HepG2 (cell line): ENCODE results near the gene OGFR. TPM values are rescaled to one million over a fixed set of nuclear protein-coding genes. Genes with fewer than 3 reads are reported as not detected.

Experiments
- AKAP8 ChIP-seq: sonication (generic); formaldehyde crosslinking; IDR thresholded peaks from 2 replicates; pipeline ENCODE4 v1.5.1; 2020; ENCODE audit warnings: mild to moderate bottlenecking, missing genetic modification reagents
- ARNTL ChIP-seq: sonication (generic); formaldehyde crosslinking; IDR thresholded peaks from 2 replicates; pipeline ENCODE4 v1.4.0; 2020; ENCODE audit warnings: mild to moderate bottlenecking, missing genetic modification reagents
- ESRRA ChIP-seq: sonication (generic); formaldehyde crosslinking; IDR thresholded peaks from 2 replicates; pipeline ENCODE4 v1.5.1; 2020; ENCODE audit warnings: mild to moderate bottlenecking, low read depth, missing genetic modification reagents
- FOXJ3 ChIP-seq: sonication (generic); formaldehyde crosslinking; IDR thresholded peaks from 2 replicates; pipeline ENCODE4 v1.4.0; 2020; ENCODE audit warnings: missing genetic modification reagents, mild to moderate bottlenecking, borderline replicate concordance
- JDP2 ChIP-seq: sonication (generic); formaldehyde crosslinking; IDR thresholded peaks from 2 replicates; pipeline ENCODE4 v1.8.1; 2022; ENCODE audit warnings: missing genetic modification reagents, borderline replicate concordance
- KDM5B ChIP-seq: sonication (generic); formaldehyde crosslinking; IDR thresholded peaks from 2 replicates; pipeline ENCODE4 v1.4.0; 2020; ENCODE audit warnings: missing genetic modification reagents, mild to moderate bottlenecking, borderline replicate concordance
- KLF13 ChIP-seq: sonication (generic); formaldehyde crosslinking; IDR thresholded peaks from 2 replicates; pipeline ENCODE4 v1.4.0; 2020; ENCODE audit warnings: mild to moderate bottlenecking, missing genetic modification reagents
- SAFB2 ChIP-seq: sonication (generic); formaldehyde crosslinking; IDR thresholded peaks from 2 replicates; pipeline ENCODE4 v1.5.1; 2020; ENCODE audit warnings: missing genetic modification reagents, low read depth, mild to moderate bottlenecking, borderline replicate concordance
- SMAD3 ChIP-seq: sonication (generic); formaldehyde crosslinking; IDR thresholded peaks from 2 replicates; pipeline ENCODE4 v1.4.0; 2020; ENCODE audit warnings: missing genetic modification reagents
- U2AF1 ChIP-seq: fragments of 200-400 bp; formaldehyde crosslinking; optimal IDR thresholded peaks from 2 replicates; pipeline ENCODE3; 2017; ENCODE audit warnings: mild to moderate bottlenecking, low read depth, low read length
- ZNF12 ChIP-seq: sonication (generic); formaldehyde crosslinking; IDR thresholded peaks from 2 replicates; pipeline ENCODE4 v1.5.0; 2020; ENCODE audit warnings: missing genetic modification reagents
- ZNF292 ChIP-seq: sonication (generic); formaldehyde crosslinking; IDR thresholded peaks from 2 replicates; pipeline ENCODE4 v1.8.1; 2022; ENCODE audit warnings: mild to moderate bottlenecking, low read depth, missing genetic modification reagents, borderline replicate concordance
- ZNF547 ChIP-seq: sonication (generic); formaldehyde crosslinking; IDR thresholded peaks from 2 replicates; pipeline ENCODE4 v1.5.1; 2020; ENCODE audit warnings: mild to moderate bottlenecking, missing genetic modification reagents
- ZNF782 ChIP-seq: sonication (generic); formaldehyde crosslinking; IDR thresholded peaks from 2 replicates; pipeline ENCODE4 v1.4.0; 2020; ENCODE audit warnings: missing genetic modification reagents, mild to moderate bottlenecking, borderline replicate concordance
- polyA plus RNA-seq, 8 experiments: library from polyadenylated mRNA; depleted of rRNA in 3 of 8; stranded (reverse) in 7 of 8; unstranded in 1 of 8; fragments of >200 nt; fragmentation: Illumina TruSeq in 4 of 8; extraction: Trizol in 4 of 8; gene quantifications; 2 replicates each; pipeline versions ENCODE4 v1.2.1 to v1.2.3, GENCODE V29; 2011 to 2016; ENCODE audit warnings: low read depth in 4 of 8, missing spikeins in 1 of 8, mixed read lengths in 1 of 8; ENCODE audit not compliant: insufficient read depth in 1 of 8
- total RNA-seq, 5 experiments: library from RNA; depleted of rRNA; stranded (reverse); fragments of >200 nt; fragmentation: Illumina TruSeq; extraction: Trizol; gene quantifications; 2 replicates each; pipeline ENCODE4 v1.2.3, GENCODE V29; 2016; ENCODE audit warnings: low read depth in 1 of 5
- TF ChIP-seq, protein P1 (sequence below): sonication (generic); formaldehyde crosslinking; IDR thresholded peaks from 2 replicates; pipeline ENCODE4 v1.9.0; 2021; ENCODE audit warnings: mild to moderate bottlenecking, missing genetic modification reagents
- TF ChIP-seq, protein P2 (sequence below): sonication (generic); formaldehyde crosslinking; IDR thresholded peaks from 2 replicates; pipeline ENCODE4 v1.8.0; 2022; ENCODE audit warnings: missing genetic modification reagents, mild to moderate bottlenecking, moderate library complexity, borderline replicate concordance
- TF ChIP-seq, protein P3 (sequence below): sonication (generic); formaldehyde crosslinking; conservative IDR thresholded peaks from 2 replicates; pipeline ENCODE4 v1.4.0; 2020; ENCODE audit warnings: missing genetic modification reagents
- TF ChIP-seq, protein P4 (sequence below): sonication (generic); formaldehyde crosslinking; IDR thresholded peaks from 2 replicates; pipeline ENCODE4 v1.5.1; 2020; ENCODE audit warnings: missing genetic modification reagents, mild to moderate bottlenecking, borderline replicate concordance

OGFR gene
- total and polyA plus RNA-seq, 2 of the 13 experiments (the other 11 are each of a cell fraction or from before 2014, with no cell fraction given), result 47.7 to 81.8 TPM

DNA sequence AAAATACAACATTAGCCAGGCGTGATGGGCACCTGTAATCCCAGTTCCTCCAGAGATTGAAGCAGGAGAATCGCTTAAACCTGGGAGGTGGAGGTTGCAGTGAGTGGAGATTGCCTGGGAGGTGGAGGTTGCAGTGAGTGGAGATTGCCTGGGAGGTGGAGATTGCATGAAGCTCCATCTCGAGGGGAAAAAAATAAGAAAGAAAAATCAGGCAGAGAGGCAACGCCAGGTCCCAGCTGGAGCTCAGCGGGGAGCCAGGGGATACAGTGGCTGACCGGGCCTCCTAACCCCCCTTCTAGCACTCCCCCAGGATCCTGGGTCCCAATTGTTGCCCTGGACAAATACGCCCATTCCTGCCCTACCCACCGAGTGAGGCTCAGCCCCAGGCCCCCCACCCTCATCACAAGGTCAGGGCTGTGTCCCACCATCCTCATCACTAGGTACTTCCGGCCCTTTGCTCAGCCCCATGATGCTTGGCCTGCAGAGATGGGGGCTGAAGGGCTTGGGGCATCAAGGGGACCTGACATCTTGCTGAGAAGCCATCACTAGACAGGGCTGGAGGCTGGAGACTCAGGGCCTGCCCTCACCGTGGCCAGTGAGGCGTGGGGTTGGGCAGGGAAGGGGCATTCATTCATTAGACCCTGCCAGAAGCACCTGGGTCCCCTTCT, 1.9 kb downstream of the OGFR start (continued):
- TF ChIP-seq, protein P1, sequence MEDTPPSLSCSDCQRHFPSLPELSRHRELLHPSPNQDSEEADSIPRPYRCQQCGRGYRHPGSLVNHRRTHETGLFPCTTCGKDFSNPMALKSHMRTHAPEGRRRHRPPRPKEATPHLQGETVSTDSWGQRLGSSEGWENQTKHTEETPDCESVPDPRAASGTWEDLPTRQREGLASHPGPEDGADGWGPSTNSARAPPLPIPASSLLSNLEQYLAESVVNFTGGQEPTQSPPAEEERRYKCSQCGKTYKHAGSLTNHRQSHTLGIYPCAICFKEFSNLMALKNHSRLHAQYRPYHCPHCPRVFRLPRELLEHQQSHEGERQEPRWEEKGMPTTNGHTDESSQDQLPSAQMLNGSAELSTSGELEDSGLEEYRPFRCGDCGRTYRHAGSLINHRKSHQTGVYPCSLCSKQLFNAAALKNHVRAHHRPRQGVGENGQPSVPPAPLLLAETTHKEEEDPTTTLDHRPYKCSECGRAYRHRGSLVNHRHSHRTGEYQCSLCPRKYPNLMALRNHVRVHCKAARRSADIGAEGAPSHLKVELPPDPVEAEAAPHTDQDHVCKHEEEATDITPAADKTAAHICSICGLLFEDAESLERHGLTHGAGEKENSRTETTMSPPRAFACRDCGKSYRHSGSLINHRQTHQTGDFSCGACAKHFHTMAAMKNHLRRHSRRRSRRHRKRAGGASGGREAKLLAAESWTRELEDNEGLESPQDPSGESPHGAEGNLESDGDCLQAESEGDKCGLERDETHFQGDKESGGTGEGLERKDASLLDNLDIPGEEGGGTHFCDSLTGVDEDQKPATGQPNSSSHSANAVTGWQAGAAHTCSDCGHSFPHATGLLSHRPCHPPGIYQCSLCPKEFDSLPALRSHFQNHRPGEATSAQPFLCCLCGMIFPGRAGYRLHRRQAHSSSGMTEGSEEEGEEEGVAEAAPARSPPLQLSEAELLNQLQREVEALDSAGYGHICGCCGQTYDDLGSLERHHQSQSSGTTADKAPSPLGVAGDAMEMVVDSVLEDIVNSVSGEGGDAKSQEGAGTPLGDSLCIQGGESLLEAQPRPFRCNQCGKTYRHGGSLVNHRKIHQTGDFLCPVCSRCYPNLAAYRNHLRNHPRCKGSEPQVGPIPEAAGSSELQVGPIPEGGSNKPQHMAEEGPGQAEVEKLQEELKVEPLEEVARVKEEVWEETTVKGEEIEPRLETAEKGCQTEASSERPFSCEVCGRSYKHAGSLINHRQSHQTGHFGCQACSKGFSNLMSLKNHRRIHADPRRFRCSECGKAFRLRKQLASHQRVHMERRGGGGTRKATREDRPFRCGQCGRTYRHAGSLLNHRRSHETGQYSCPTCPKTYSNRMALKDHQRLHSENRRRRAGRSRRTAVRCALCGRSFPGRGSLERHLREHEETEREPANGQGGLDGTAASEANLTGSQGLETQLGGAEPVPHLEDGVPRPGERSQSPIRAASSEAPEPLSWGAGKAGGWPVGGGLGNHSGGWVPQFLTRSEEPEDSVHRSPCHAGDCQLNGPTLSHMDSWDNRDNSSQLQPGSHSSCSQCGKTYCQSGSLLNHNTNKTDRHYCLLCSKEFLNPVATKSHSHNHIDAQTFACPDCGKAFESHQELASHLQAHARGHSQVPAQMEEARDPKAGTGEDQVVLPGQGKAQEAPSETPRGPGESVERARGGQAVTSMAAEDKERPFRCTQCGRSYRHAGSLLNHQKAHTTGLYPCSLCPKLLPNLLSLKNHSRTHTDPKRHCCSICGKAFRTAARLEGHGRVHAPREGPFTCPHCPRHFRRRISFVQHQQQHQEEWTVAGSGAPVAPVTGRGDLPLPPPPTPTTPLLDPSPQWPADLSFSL, result no peak
- TF ChIP-seq U2AF1 (no peak), SMAD3 (CRISPR knock-in tag) (no peak), ZNF292 (CRISPR knock-in tag) (no peak), KDM5B (no peak), ESRRA (CRISPR knock-in tag) (no peak), JDP2 (no peak), SAFB2 (CRISPR knock-in tag) (no peak), ZNF547 (no peak; the same call in 1 of the 2 replicates), FOXJ3 (CRISPR knock-in tag) (no peak), KLF13 (CRISPR knock-in tag) (no peak), ARNTL (CRISPR knock-in tag) (peak; percentile 17; the same call in 1 of the 2 replicates), AKAP8 (no peak), ZNF12 (CRISPR knock-in tag) (no peak), ZNF782 (CRISPR knock-in tag) (no peak; the same call in 1 of the 2 replicates)
- TF ChIP-seq, protein P2, sequence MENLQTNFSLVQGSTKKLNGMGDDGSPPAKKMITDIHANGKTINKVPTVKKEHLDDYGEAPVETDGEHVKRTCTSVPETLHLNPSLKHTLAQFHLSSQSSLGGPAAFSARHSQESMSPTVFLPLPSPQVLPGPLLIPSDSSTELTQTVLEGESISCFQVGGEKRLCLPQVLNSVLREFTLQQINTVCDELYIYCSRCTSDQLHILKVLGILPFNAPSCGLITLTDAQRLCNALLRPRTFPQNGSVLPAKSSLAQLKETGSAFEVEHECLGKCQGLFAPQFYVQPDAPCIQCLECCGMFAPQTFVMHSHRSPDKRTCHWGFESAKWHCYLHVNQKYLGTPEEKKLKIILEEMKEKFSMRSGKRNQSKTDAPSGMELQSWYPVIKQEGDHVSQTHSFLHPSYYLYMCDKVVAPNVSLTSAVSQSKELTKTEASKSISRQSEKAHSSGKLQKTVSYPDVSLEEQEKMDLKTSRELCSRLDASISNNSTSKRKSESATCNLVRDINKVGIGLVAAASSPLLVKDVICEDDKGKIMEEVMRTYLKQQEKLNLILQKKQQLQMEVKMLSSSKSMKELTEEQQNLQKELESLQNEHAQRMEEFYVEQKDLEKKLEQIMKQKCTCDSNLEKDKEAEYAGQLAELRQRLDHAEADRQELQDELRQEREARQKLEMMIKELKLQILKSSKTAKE (CRISPR knock-in tag), result peak; percentile 28; the same call in 1 of the 2 replicates
- TF ChIP-seq, protein P3, sequence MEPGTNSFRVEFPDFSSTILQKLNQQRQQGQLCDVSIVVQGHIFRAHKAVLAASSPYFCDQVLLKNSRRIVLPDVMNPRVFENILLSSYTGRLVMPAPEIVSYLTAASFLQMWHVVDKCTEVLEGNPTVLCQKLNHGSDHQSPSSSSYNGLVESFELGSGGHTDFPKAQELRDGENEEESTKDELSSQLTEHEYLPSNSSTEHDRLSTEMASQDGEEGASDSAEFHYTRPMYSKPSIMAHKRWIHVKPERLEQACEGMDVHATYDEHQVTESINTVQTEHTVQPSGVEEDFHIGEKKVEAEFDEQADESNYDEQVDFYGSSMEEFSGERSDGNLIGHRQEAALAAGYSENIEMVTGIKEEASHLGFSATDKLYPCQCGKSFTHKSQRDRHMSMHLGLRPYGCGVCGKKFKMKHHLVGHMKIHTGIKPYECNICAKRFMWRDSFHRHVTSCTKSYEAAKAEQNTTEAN, result no peak
- TF ChIP-seq, protein P4, sequence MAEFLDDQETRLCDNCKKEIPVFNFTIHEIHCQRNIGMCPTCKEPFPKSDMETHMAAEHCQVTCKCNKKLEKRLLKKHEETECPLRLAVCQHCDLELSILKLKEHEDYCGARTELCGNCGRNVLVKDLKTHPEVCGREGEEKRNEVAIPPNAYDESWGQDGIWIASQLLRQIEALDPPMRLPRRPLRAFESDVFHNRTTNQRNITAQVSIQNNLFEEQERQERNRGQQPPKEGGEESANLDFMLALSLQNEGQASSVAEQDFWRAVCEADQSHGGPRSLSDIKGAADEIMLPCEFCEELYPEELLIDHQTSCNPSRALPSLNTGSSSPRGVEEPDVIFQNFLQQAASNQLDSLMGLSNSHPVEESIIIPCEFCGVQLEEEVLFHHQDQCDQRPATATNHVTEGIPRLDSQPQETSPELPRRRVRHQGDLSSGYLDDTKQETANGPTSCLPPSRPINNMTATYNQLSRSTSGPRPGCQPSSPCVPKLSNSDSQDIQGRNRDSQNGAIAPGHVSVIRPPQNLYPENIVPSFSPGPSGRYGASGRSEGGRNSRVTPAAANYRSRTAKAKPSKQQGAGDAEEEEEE, result no peak
